ENCODE data around the gene ZNF460.
"Not testable (repeated sequence)": the region's sequence is repeated elsewhere in the genome, so short reads cannot be mapped to it uniquely, and the experiment has no call there.

The ZNF460 gene

DNA sequence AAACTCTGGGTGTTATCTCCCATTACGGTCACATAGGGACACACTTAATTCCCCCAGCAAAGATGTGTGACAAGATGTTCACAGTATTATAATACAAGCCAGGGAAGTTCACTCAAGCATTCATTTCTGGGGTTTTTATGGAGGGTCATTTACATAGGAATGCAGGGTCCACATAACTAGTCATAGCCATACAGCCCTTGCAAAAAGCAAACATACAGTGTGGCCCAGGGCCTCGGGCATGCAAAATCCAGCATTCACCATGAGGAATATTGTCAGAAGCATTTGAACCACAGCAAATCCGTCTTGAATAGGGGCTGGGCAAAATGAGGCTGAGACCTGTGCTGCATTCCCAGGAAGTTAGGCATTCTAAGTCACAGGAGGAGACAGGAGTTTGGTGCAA, 13.0 kb upstream of the ZNF460 start:
- TF ChIP-seq, protein P1, sequence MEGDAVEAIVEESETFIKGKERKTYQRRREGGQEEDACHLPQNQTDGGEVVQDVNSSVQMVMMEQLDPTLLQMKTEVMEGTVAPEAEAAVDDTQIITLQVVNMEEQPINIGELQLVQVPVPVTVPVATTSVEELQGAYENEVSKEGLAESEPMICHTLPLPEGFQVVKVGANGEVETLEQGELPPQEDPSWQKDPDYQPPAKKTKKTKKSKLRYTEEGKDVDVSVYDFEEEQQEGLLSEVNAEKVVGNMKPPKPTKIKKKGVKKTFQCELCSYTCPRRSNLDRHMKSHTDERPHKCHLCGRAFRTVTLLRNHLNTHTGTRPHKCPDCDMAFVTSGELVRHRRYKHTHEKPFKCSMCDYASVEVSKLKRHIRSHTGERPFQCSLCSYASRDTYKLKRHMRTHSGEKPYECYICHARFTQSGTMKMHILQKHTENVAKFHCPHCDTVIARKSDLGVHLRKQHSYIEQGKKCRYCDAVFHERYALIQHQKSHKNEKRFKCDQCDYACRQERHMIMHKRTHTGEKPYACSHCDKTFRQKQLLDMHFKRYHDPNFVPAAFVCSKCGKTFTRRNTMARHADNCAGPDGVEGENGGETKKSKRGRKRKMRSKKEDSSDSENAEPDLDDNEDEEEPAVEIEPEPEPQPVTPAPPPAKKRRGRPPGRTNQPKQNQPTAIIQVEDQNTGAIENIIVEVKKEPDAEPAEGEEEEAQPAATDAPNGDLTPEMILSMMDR (IDR thresholded peaks at IDR 0.05; ENCODE audit: low read depth, low read length), result no peak
- no peak for DNase-seq (ENCODE audit: extremely low read depth, low read depth)

DNA sequence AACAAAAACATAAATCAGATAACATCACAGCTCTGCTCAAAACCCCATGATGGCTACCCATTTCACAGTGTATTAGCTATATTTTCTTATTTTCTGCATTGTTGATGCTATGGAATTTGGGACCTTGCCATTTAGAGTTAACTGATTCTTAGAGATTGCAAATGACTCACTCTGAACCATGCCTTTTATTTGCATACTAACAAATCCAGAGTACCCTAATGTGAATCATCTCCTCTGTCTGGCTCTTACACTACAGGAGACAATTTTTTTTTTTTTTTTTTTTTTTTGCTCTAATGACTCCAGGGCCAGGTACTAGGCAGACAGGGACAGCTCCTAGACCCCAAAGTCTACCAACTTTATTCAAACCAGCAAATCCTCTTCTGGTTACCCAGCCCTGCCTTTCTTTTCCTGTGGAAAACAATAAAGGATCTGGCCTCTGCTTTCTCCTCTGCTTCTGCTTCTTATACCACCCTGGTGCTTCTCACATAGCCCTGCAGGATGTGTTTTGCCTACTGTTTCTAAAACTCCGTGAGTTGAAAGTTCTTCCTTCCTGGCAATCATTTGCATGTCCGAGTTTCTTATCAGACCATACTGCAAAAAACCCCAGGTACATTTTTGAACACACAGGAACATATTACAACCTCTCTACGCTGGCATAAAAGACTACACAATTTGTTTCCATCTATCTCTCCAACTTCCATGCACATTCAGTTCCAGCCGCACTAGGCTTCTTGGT, 10.6 kb upstream of the ZNF460 start:
- TF ChIP-seq, protein P1 (IDR thresholded peaks at IDR 0.05; ENCODE audit: low read depth, low read length), result no peak
- peak; percentile 44 for DNase-seq (ENCODE audit: extremely low read depth, low read depth)

DNA sequence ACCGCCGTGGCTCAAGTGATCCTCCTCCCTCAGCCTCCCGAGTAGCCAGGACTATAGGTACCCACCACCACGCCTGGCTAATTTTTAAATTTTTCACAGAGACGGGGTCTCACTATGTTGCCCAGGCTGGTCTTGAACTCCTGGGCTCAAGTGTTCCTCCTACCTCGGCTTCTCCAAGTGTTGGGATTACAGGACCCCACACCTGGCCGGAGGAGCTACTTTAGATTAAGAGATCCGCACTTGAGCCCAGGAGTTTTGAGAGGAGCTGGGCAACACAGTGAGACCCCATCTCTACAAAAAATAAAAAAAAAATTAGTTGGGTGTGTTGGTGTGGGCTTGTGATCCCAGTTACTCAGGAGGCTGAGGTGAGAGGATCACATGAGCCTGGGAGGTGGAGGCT, 9.0 kb upstream of the ZNF460 start:
- TF ChIP-seq, protein P1 (IDR thresholded peaks at IDR 0.05; ENCODE audit: low read depth, low read length), result no peak

DNA sequence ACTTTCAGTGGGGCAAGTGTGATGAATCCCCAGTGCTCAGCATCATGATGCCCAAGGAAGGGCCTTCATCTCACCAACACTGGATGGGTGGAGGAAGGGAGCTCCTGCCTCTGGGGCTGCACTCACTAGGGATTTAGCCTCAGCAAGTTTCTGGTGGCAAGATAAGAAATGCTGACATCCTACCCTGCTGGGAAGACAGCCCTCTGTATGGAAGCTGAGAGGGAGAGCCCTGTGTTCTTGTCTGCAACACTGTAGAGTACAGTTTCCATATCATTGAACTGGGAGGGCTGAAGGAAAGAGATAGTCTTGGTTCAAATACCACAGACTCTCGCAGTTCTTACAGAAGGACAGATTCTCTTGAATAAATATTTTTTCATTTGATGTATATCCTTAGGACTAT, 7.3 kb upstream of the ZNF460 start:
- no peak for DNase-seq (ENCODE audit: extremely low read depth, low read depth)
- TF ChIP-seq, protein P1 (IDR thresholded peaks at IDR 0.05; ENCODE audit: low read depth, low read length), result no peak

More for the DNA sequence above, 9.0 kb upstream of the ZNF460 start:
- DNase-seq (ENCODE audit: extremely low read depth, low read depth), result no peak

DNA sequence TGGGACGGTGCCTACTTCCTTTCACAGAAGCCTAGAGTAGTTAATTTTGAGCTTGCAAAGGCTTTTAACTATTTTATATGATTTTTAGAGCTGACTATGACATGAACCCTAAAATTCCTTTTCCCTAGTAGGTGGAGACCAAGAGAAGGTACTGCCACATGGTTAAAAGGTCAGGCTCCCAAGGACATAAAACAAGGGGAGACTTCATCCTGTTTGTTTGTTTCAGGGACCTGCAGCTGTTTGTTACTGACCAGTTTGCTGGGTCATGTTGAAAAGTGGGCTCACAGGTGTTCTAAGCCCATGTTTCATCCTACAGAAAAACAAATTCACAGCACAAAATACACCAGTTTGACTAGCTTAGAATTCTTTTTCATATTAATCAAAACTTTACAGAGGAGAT, 3.9 kb upstream of the ZNF460 start:
- no peak for DNase-seq (ENCODE audit: extremely low read depth, low read depth)
- TF ChIP-seq, protein P1 (IDR thresholded peaks at IDR 0.05; ENCODE audit: low read depth, low read length), result no peak

DNA sequence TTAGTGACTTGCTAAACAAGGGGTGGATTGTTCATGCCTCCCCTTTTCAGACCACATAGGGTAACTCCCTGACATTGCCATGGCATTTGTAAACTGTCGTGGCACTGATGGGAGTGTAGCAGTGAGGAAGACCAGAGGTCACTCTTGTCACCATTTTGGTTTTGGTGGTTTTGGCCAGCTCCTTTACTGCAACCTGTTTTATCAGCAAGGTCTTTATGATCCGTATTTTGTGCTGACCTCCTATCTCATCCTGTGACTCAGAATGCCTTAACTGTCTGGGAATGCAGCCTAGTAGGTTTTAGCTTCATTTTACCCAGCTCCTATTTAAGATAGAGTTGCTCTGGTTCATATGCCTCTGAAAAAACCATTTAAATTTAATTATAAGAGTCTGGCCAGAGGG, 1.8 kb upstream of the ZNF460 start:
- not testable (repeated sequence) for DNase-seq (ENCODE audit: extremely low read depth, low read depth)

DNA sequence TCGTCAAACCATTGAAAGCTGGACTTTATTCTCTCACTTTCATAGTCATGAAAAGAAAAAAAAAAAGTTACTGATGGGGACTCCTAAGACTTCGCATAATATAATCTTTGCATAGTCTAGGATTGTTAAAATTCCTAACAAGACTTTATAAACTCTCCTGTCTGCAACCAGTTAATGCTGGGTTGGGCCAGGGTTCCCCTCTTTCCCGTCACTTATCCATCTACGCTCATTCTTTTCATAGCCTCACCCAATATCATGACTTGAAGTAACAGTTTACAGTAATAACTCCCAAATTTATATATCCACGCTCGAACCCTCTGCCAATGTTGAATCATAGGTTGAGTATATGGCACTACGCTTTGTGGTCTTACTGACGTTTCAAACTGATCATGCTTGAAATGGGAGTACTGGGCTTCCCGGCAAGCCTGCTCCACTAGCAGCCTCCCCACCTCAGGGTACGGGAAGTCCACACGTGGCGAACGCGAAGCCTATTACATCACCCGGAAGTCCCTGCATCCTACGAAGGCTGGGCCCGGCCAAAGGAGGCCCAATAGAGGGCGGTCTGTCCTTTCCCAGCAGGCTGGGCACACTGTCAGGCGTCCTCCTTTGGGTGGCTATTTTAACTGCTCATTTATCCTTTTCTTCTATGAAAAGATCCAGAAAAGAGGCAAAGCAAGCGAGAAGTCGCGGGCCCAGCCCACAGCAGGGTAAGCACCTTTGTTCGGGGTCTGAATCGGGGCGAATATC, 694 bp upstream of the ZNF460 start:
- DNase-seq (ENCODE audit: extremely low read depth, low read depth), result peak; percentile 92
- TF ChIP-seq, protein P1 (IDR thresholded peaks at IDR 0.05; ENCODE audit: low read depth, low read length), result peak; percentile 43

Measured in AG09319 (cell line).